Liver (tissue), 9 donors: ENCODE measurements around the gene LSAMP. TPM values are rescaled to one million over a fixed set of nuclear protein-coding genes. Genes with fewer than 3 reads are reported as not detected.
"Not testable (repeated sequence)": the region's sequence is repeated elsewhere in the genome, so short reads cannot be mapped to it uniquely, and the experiment has no call there.

Experiments used
- DNase-seq: peaks from one replicate; pipeline ENCODE4 v3.0.0-alpha.2; 2017; ENCODE audit warnings: low spot score
- H3K27ac ChIP-seq, 2 donors: one replicate each; pipeline ENCODE4 v1.7.0; 2013; ENCODE audit warnings: inconsistent platforms in 2 of 2, low read length in 2 of 2, control low read depth in 1 of 2, low read depth in 1 of 2, mild to moderate bottlenecking in 1 of 2
- H3K27me3 ChIP-seq, 4 donors: one replicate each; pipeline versions ENCODE4 v1.6.1 to v1.7.0; 2013; ENCODE audit warnings: low read length in 3 of 4, inconsistent platforms in 1 of 4, mild to moderate bottlenecking in 1 of 4, moderate library complexity in 1 of 4; ENCODE audit not compliant: control insufficient read depth in 4 of 4, insufficient read depth in 4 of 4
- H3K36me3 ChIP-seq, 4 donors: one replicate each; pipeline versions ENCODE4 v1.6.1 to v1.7.0; 2013; ENCODE audit warnings: low read length in 3 of 4, mild to moderate bottlenecking in 3 of 4, low read depth in 1 of 4, moderate library complexity in 1 of 4; ENCODE audit not compliant: control insufficient read depth in 4 of 4, insufficient read depth in 3 of 4
- H3K4me1 ChIP-seq, 4 donors: one replicate each; pipeline versions ENCODE4 v1.6.1 to v1.7.0; 2013; ENCODE audit warnings: low read length in 3 of 4, mild to moderate bottlenecking in 3 of 4, moderate library complexity in 1 of 4; ENCODE audit not compliant: control insufficient read depth in 4 of 4, insufficient read depth in 4 of 4
- H3K4me3 ChIP-seq, 3 donors: one replicate each; pipeline versions ENCODE4 v1.6.1 to v1.7.0; 2013; ENCODE audit warnings: low read length in 3 of 3, control low read depth in 1 of 3, low read depth in 1 of 3, mild to moderate bottlenecking in 1 of 3
- H3K9ac ChIP-seq, 2 donors: one replicate each; pipeline ENCODE4 v1.7.0; 2013; ENCODE audit warnings: low read length in 2 of 2, mild to moderate bottlenecking in 2 of 2, moderate library complexity in 2 of 2, control low read depth in 1 of 2, low read depth in 1 of 2
- H3K9me3 ChIP-seq, 4 donors: one replicate each; pipeline versions ENCODE4 v1.6.1 to v1.7.0; 2013; ENCODE audit warnings: low read length in 3 of 4; ENCODE audit not compliant: control insufficient read depth in 4 of 4
- ATF3 ChIP-seq: IDR thresholded peaks from 2 replicates; pipeline ENCODE4 v1.6.1; 2016; ENCODE audit warnings: antibody characterized with exemption
- EGR1 ChIP-seq, 2 donors: IDR thresholded peaks; 2 replicates each; pipeline ENCODE4 v1.6.1; 2016 to 2018; ENCODE audit warnings: antibody characterized with exemption in 2 of 2, low read depth in 2 of 2
- FOXA1 ChIP-seq: IDR thresholded peaks from 2 replicates; pipeline ENCODE4 v1.6.1; 2016; ENCODE audit warnings: antibody characterized with exemption
- FOXA2 ChIP-seq: IDR thresholded peaks from 2 replicates; pipeline ENCODE4 v1.6.1; 2016; ENCODE audit warnings: antibody characterized with exemption
- GABPA ChIP-seq, 2 donors: IDR thresholded peaks in 1 of 2; conservative IDR thresholded peaks in 1 of 2; 2 replicates each; pipeline ENCODE4 v1.6.1; 2016; ENCODE audit warnings: antibody characterized with exemption in 2 of 2, mild to moderate bottlenecking in 1 of 2, moderate library complexity in 1 of 2
- HNF4A ChIP-seq, 2 donors: conservative IDR thresholded peaks; 2 replicates each; pipeline ENCODE4 v1.6.1; 2016; ENCODE audit warnings: antibody characterized with exemption in 2 of 2, mild to moderate bottlenecking in 2 of 2
- HNF4G ChIP-seq: IDR thresholded peaks from 2 replicates; pipeline ENCODE4 v1.6.1; 2016; ENCODE audit warnings: antibody characterized with exemption
- JUND ChIP-seq, 2 donors: IDR thresholded peaks; 2 replicates each; pipeline ENCODE4 v1.6.1; 2016; ENCODE audit warnings: antibody characterized with exemption in 2 of 2
- NR2F2 ChIP-seq: IDR thresholded peaks from 2 replicates; pipeline ENCODE4 v1.6.1; 2016; ENCODE audit warnings: antibody characterized with exemption
- RAD21 ChIP-seq, 2 donors: IDR thresholded peaks; 2 replicates each; pipeline ENCODE4 v1.6.1; 2016; ENCODE audit warnings: antibody characterized with exemption in 2 of 2, mild to moderate bottlenecking in 2 of 2
- REST ChIP-seq: IDR thresholded peaks from 2 replicates; pipeline ENCODE4 v1.6.1; 2016; ENCODE audit warnings: antibody characterized with exemption, mild to moderate bottlenecking
- RXRA ChIP-seq, 2 donors: IDR thresholded peaks; 2 replicates each; pipeline ENCODE4 v1.6.1; 2017 to 2018; ENCODE audit warnings: antibody characterized with exemption in 2 of 2, mild to moderate bottlenecking in 1 of 2
- SP1 ChIP-seq: IDR thresholded peaks from 2 replicates; pipeline ENCODE4 v1.6.1; 2018; ENCODE audit warnings: antibody characterized with exemption, mild to moderate bottlenecking
- TAF1 ChIP-seq: conservative IDR thresholded peaks from 2 replicates; pipeline ENCODE4 v1.6.1; 2016; ENCODE audit warnings: antibody characterized with exemption, mild to moderate bottlenecking
- YY1 ChIP-seq: IDR thresholded peaks from 2 replicates; pipeline ENCODE4 v1.6.1; 2016; ENCODE audit warnings: antibody characterized with exemption, mild to moderate bottlenecking
- WGBS: extraction: QIAGEN DNeasy Blood & Tissue Kit; methylation state at CpG from one replicate; pipeline ENCODE4 v1.1.7; 2013; 5-methylcytosine and 5-hydroxymethylcytosine counted together
- polyA plus RNA-seq, 2 donors: library from polyadenylated mRNA; stranded (reverse) in 1 of 2; unstranded in 1 of 2; fragments of 200-250 nt in 1 of 2; fragments of >200 nt in 1 of 2; fragmentation: Nextera tagmentation in 1 of 2; extraction: Ambion mirVana in 1 of 2; gene quantifications; one replicate each; pipeline versions ENCODE4 v1.2.1 to v1.2.3, GENCODE V29; 2013 to 2015
- total RNA-seq, 2 donors: library from RNA; depleted of rRNA; stranded (reverse); fragments of >200 nt; gene quantifications; one replicate each; pipeline ENCODE4 v1.2.3, GENCODE V29; 2014
- TF ChIP-seq, protein P1 (sequence below): fragments of 150-350 bp; IDR thresholded peaks from 2 replicates; pipeline ENCODE4 v1.5.1; 2017; ENCODE audit warnings: improper control_type of control experiment, low read depth, low read length; ENCODE audit not compliant: missing input control
- donor health status: healthy.
- donor health status: healthy.
- donor health status: healthy.
- donor health status: healthy.
- donor health status: healthy.

LSAMP gene
- total and polyA plus RNA-seq, 4 donors: 0.01 to 0.17 (median 0.06) TPM

DNA sequence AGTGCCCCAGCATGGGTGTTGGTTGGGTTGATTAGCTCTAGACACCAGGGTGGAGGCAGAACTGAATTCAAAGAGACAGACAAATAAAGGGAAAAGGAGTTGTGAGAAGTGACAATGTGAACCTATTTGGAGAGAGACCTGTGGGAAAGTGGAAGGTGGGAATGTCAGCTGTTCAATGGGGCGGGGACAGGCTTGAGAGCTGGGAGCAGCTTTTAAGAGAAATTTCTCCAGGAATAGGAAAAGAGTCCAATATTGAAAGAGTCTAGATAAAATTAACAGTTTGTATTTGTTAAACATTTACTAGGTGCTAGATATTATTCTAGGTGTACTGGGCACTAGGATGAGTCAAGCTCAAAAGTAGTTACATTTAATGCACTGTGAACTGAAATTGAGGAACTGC lies 596.6 kb downstream of the LSAMP start:
- Histone ChIP-seq H3K9ac (no peak overlapping the region), H3K9me3 (no peaks in the 10 kb centered on the region), H3K27me3 (no peaks in the 10 kb centered on the region), H3K4me1 (no peaks in the 10 kb centered on the region), H3K36me3 (no peaks in the 10 kb centered on the region), H3K4me3 (no peak overlapping the region), H3K27ac (no peak overlapping the region)
- DNase-seq: no peak
- WGBS: 92% methylated on average over 1 of the region's 1 CpG
- TF ChIP-seq REST (no peak), TAF1 (no peak), NR2F2 (no peak), JUND (IDR thresholded peaks at IDR 0.05) (no peak)

GRCh38 chr3:115845986-115846385 lies 599.3 kb downstream of the LSAMP start:
- no peak overlapping the region for H3K9ac ChIP-seq
- H3K36me3 ChIP-seq: no peaks in the 10 kb centered on the region
- WGBS: 73% methylated on average over 1 of the region's 1 CpG
- H3K27ac ChIP-seq: no peak overlapping the region
- no peak for DNase-seq
- H3K4me3 ChIP-seq: no peak overlapping the region
- no peaks in the 10 kb centered on the region for H3K27me3 ChIP-seq
- TF ChIP-seq SP1: no peak
- no peak for TF ChIP-seq JUND (IDR thresholded peaks at IDR 0.05)
- no peak for TF ChIP-seq NR2F2
- no peak for TF ChIP-seq GABPA (IDR thresholded peaks at IDR 0.05 in 1 of 2, conservative IDR thresholded peaks at IDR 0.05 in 1 of 2)
- no peak for TF ChIP-seq FOXA1
- no peak for TF ChIP-seq EGR1 (IDR thresholded peaks at IDR 0.05; ENCODE audit: low read depth in 2 of 2)
- no peak for TF ChIP-seq RAD21 (IDR thresholded peaks at IDR 0.05)
- no peak for TF ChIP-seq RXRA (IDR thresholded peaks at IDR 0.05)
- TF ChIP-seq ATF3: no peak
- TF ChIP-seq HNF4G: no peak
- TF ChIP-seq FOXA2: no peak
- TF ChIP-seq, protein P1, sequence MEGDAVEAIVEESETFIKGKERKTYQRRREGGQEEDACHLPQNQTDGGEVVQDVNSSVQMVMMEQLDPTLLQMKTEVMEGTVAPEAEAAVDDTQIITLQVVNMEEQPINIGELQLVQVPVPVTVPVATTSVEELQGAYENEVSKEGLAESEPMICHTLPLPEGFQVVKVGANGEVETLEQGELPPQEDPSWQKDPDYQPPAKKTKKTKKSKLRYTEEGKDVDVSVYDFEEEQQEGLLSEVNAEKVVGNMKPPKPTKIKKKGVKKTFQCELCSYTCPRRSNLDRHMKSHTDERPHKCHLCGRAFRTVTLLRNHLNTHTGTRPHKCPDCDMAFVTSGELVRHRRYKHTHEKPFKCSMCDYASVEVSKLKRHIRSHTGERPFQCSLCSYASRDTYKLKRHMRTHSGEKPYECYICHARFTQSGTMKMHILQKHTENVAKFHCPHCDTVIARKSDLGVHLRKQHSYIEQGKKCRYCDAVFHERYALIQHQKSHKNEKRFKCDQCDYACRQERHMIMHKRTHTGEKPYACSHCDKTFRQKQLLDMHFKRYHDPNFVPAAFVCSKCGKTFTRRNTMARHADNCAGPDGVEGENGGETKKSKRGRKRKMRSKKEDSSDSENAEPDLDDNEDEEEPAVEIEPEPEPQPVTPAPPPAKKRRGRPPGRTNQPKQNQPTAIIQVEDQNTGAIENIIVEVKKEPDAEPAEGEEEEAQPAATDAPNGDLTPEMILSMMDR: no peak
- TF ChIP-seq YY1: no peak
- TF ChIP-seq HNF4A (conservative IDR thresholded peaks at IDR 0.05): no peak
- H3K4me1 ChIP-seq: no peaks in the 10 kb centered on the region
- H3K9me3 ChIP-seq: no peaks in the 10 kb centered on the region

- H3K27ac ChIP-seq, H3K4me1 ChIP-seq, DNase-seq, H3K27me3 ChIP-seq, H3K9ac ChIP-seq, H3K4me3 ChIP-seq, H3K9me3 ChIP-seq, H3K36me3 ChIP-seq: not testable (repeated sequence)
- 92% methylated on average over 5 of the region's 5 CpGs for WGBS
Measured at GRCh38 chr3:115844729-115845128, 600.6 kb downstream of the LSAMP start.
